ENCODE measurements around the gene HOXC9. TPM values are rescaled to one million over a fixed set of nuclear protein-coding genes. Genes with fewer than 3 reads are reported as not detected.

HOXC9 gene
- total RNA-seq, 4 donors from 2014 or later, result 1.7 to 13.2 (median 1.9) TPM; not detected in 1

- no peak for DNase-seq
- Histone ChIP-seq H3K4me1 (peaks cover 4 to 38% (median 18%) of the 10 kb centered on the region in 4 donors), H3K36me3 (no peaks in the 10 kb centered on the region), H3K27ac (peak overlapping the region; percentile 30 to 83 (median 66)), H3K4me3 (peak overlapping the region in 3 of 4 donors; percentile 0 to 56 (median 20)), H3K9me3 (peaks cover 0 to 5% (median 0%) of the 10 kb centered on the region in 4 donors), H3K27me3 (peaks cover 0 to 69% of the 10 kb centered on the region in 2 donors)
- TF ChIP-seq CTCF (IDR thresholded peaks at IDR 0.05) (no peak), POLR2A (IDR thresholded peaks at IDR 0.05) (no peak)
Measured at GRCh38 chr12:53997204-53998109, 2.5 kb upstream of the HOXC9 start.

- H3K27ac ChIP-seq, result peak overlapping the region; percentile 30 to 83 (median 66)
- peaks cover 0 to 68% of the 10 kb centered on the region in 2 donors for H3K27me3 ChIP-seq
- H3K36me3 ChIP-seq, result no peaks in the 10 kb centered on the region
- no peak for TF ChIP-seq CTCF (IDR thresholded peaks at IDR 0.05)
- TF ChIP-seq POLR2A (IDR thresholded peaks at IDR 0.05), result no peak
- H3K4me3 ChIP-seq, result peak overlapping the region in 1 of 4 donors; percentile 56
- H3K9me3 ChIP-seq, result peaks cover 0 to 5% (median 0%) of the 10 kb centered on the region in 4 donors
- no peak for DNase-seq
- H3K4me1 ChIP-seq, result peaks cover 4 to 38% (median 18%) of the 10 kb centered on the region in 4 donors
Measured at GRCh38 chr12:53998110-53998899, 1.7 kb upstream of the HOXC9 start.

- Histone ChIP-seq H3K9me3 (peaks cover 0 to 3% (median 0%) of the 10 kb centered on the region in 4 donors), H3K27ac (peak overlapping the region; percentile 30 to 83 (median 74)), H3K36me3 (no peaks in the 10 kb centered on the region), H3K27me3 (peaks cover 0 to 63% of the 10 kb centered on the region in 2 donors), H3K4me1 (peaks cover 4 to 38% (median 18%) of the 10 kb centered on the region in 4 donors), H3K4me3 (peak overlapping the region in 2 of 4 donors; percentile 39 to 56)
- DNase-seq, result no peak
- no peak for TF ChIP-seq POLR2A (IDR thresholded peaks at IDR 0.05)
- TF ChIP-seq CTCF (IDR thresholded peaks at IDR 0.05), result no peak
Measured at GRCh38 chr12:53998900-53999236, 1.1 kb upstream of the HOXC9 start.

- TF ChIP-seq CTCF (IDR thresholded peaks at IDR 0.05), result no peak
- no peak for TF ChIP-seq POLR2A (IDR thresholded peaks at IDR 0.05)
- peaks cover 0 to 55% of the 10 kb centered on the region in 2 donors for H3K27me3 ChIP-seq
- H3K4me1 ChIP-seq, result peaks cover 4 to 30% (median 15%) of the 10 kb centered on the region in 4 donors
- H3K36me3 ChIP-seq, result no peaks in the 10 kb centered on the region
- DNase-seq, result peak in 1 of 3 donors; percentile 68
- no peaks in the 10 kb centered on the region for H3K9me3 ChIP-seq
- peak overlapping the region; percentile 73 to 83 (median 75) for H3K27ac ChIP-seq
- H3K4me3 ChIP-seq, result peak overlapping the region; percentile 38 to 56 (median 40)
Measured at GRCh38 chr12:53999559-54000115, 324 bp upstream of the HOXC9 start.
